ENCODE results near the gene CYTIP.

CYTIP gene

DNA sequence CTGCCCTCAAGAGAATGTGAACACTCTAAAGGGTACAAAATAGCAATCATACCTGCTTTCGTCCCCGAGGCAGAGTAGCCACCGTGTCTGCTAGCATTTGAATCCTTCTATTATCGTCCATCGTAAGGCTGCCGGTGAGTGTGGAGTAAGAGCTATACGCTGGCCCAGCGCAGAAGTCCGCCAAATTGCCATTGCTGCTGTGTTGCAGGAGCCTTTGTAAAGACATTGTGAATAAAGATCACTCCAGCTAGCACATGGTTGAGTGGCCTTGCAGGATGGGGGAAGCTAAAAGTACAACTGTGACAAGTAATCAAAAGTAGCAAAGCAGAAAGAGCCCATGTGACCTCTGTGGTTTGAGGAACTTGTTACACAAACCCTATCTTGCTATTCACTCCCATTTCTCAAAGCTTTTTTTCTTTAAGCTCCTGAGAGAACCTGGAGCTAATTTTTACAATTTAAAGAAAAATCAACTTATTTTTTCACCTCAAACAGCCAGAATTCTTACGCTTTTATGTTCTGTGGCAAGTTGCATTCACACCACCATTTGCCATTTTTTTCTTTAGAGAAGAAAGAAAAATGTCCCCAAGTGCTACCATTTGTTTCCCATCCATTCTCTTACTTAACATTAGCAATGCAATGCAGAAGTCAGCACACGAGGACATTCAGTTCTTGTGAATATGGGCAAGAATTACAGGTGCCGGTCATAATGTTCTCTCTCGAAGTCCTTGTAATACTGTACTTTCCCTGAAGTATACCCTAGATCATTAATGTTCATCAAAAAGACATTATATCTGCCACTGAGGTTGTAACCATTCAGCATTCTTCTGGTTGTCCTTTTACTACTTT, at the start of gene CYTIP:
Gene CYTIP (minus strand): TSS at position 295 of the 846 bp plus-strand sequence. CDS start 69 bp downstream, at position 226.
- Histone ChIP-seq H3K4me3 (ENCODE audit: low read depth, low read length) (no peak within 1 kb of the TSS), H3K9ac (ENCODE audit: low read depth, low read length) (no peak within 1 kb of the TSS), H3K9me3 (ENCODE audit: control insufficient read depth, insufficient read depth, low read length) (no peaks in the 10 kb centered on the region), H3K36me3 (ENCODE audit: control insufficient read depth, insufficient read depth, low read length) (no peaks in the 10 kb centered on the region), H3K4me1 (ENCODE audit: control insufficient read depth, insufficient read depth, low read length) (no peaks in the 10 kb centered on the region), H3K27me3 (ENCODE audit: control insufficient read depth, insufficient read depth, low read length) (no peaks in the 10 kb centered on the region)

DNA sequence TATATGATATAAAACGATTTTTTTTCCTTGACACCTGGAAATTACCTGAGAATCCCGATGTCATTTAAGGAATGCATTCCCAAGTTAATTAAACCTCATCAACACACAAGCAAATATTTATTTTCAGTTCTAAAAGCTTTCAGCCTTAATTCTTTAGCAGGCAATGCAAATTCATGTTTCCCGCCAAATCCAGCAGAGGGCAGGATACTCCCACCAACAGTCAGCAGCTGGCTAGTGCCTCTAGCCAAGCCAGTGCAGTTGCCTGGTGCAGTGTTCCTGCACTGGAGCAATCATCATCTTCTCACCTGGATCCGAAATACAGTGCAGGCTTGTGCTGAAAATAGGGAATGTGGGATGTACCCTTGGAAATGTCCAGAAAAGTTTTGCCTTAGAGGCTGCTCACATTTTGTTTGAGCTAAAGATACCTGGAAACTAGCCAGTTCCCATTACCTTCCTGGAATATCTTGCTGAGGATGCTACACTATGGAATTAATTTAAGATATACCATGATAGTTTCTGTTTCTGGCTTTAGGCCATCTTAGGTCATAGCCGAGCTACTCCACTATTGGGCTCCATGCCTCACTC, 48.4 kb upstream of the CYTIP start:
- H3K4me1 ChIP-seq (ENCODE audit: control insufficient read depth, insufficient read depth, low read length) = no peaks in the 10 kb centered on the region
- no peaks in the 10 kb centered on the region for H3K36me3 ChIP-seq (ENCODE audit: control insufficient read depth, insufficient read depth, low read length)
- H3K27me3 ChIP-seq (ENCODE audit: control insufficient read depth, insufficient read depth, low read length) = no peaks in the 10 kb centered on the region
- no peaks in the 10 kb centered on the region for H3K9me3 ChIP-seq (ENCODE audit: control insufficient read depth, insufficient read depth, low read length)
- H3K9ac ChIP-seq (ENCODE audit: low read depth, low read length) = no peak overlapping the region
- no peak overlapping the region for H3K4me3 ChIP-seq (ENCODE audit: low read depth, low read length)

DNA sequence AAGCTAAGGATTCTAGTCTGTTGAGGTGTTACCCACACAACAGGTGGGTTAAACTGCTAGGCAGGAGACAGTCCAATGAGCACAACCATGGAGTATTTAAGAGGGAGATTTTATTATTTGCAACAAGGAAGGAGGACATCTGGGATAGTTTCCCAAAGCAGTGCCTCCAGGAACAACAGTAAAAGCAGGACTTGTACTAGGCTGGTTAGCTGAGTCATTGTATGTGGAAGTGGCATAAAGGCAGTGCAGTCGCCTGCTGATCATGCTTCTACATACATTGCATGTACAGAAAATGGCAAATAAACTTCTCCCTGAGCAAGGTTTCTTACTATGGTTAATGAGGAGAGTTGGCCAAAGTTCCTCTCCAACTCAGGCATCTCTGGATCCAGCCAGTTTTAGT, 46.1 kb upstream of the CYTIP start:
- no peak overlapping the region for H3K9ac ChIP-seq (ENCODE audit: low read depth, low read length)
- H3K4me1 ChIP-seq (ENCODE audit: control insufficient read depth, insufficient read depth, low read length) = no peaks in the 10 kb centered on the region

DNA sequence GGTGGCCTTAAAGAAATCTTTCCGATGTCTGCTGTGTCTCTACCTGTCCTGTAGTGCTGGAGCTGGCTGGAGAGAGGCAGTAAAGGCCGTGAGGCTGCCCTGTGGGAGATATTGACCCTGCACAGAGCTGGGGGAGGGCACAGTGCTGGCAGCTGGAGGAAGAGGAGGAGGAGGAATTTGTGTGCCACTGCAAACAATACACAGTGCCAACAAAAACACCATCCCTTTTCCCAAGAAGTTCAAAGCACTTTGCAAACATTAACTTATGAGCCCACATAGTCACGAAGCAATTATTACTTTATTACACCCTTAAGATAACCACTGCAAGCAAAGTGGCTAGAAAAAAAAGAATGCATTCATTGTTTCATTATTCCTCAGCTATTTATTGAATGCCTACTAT, 45.0 kb upstream of the CYTIP start:
- Histone ChIP-seq H3K9ac (ENCODE audit: low read depth, low read length) (no peak overlapping the region), H3K4me3 (ENCODE audit: low read depth, low read length) (no peak overlapping the region), H3K4me1 (ENCODE audit: control insufficient read depth, insufficient read depth, low read length) (no peaks in the 10 kb centered on the region), H3K27me3 (ENCODE audit: control insufficient read depth, insufficient read depth, low read length) (no peaks in the 10 kb centered on the region), H3K36me3 (ENCODE audit: control insufficient read depth, insufficient read depth, low read length) (no peaks in the 10 kb centered on the region), H3K9me3 (ENCODE audit: control insufficient read depth, insufficient read depth, low read length) (no peaks in the 10 kb centered on the region)

More for the DNA sequence above, 46.1 kb upstream of the CYTIP start:
- no peaks in the 10 kb centered on the region for H3K36me3 ChIP-seq (ENCODE audit: control insufficient read depth, insufficient read depth, low read length)
- H3K27me3 ChIP-seq (ENCODE audit: control insufficient read depth, insufficient read depth, low read length) = no peaks in the 10 kb centered on the region
- no peak overlapping the region for H3K4me3 ChIP-seq (ENCODE audit: low read depth, low read length)
- H3K9me3 ChIP-seq (ENCODE audit: control insufficient read depth, insufficient read depth, low read length) = no peaks in the 10 kb centered on the region

DNA sequence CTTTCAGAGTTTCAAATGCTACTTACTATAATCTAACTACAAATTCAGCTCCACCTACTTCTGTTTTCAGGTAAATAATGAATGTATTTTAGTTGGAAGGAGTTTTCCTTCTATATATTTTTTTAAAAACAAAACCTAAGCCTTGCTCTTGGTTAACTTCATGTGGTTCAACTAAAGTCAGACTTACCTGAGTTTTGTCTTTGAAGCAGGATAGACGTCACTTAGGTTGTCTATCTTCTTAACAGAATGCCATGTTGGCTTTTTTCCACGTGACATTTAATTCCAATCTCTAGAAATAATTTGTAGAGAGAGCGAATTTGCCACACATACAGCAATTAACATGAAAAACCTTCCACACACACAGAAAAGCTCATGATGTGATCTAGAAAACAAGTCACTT, 43.9 kb upstream of the CYTIP start:
- Histone ChIP-seq H3K9me3 (ENCODE audit: control insufficient read depth, insufficient read depth, low read length) (no peaks in the 10 kb centered on the region), H3K27me3 (ENCODE audit: control insufficient read depth, insufficient read depth, low read length) (no peaks in the 10 kb centered on the region), H3K4me1 (ENCODE audit: control insufficient read depth, insufficient read depth, low read length) (no peaks in the 10 kb centered on the region), H3K4me3 (ENCODE audit: low read depth, low read length) (no peak overlapping the region), H3K36me3 (ENCODE audit: control insufficient read depth, insufficient read depth, low read length) (no peaks in the 10 kb centered on the region), H3K9ac (ENCODE audit: low read depth, low read length) (no peak overlapping the region)

DNA sequence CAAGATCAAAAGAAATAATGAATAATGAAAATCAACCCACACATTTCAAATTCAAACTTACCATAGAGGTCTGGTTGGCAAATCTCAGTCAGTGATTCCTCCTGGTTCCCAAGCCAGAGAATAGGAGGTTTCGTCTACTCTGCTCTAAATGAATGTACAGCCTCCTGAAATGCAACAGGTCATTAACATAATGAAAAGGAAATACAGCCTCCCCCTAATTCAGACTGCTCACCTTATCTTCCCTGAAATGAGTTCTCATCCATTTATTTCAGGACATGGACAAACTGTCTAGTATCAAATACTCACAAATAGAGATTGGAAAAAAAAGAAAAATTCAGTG, 43.4 kb upstream of the CYTIP start:
- Histone ChIP-seq H3K9ac (ENCODE audit: low read depth, low read length) (no peak overlapping the region), H3K9me3 (ENCODE audit: control insufficient read depth, insufficient read depth, low read length) (no peaks in the 10 kb centered on the region), H3K4me1 (ENCODE audit: control insufficient read depth, insufficient read depth, low read length) (no peaks in the 10 kb centered on the region), H3K27me3 (ENCODE audit: control insufficient read depth, insufficient read depth, low read length) (no peaks in the 10 kb centered on the region), H3K36me3 (ENCODE audit: control insufficient read depth, insufficient read depth, low read length) (no peaks in the 10 kb centered on the region), H3K4me3 (ENCODE audit: low read depth, low read length) (no peak overlapping the region)

DNA sequence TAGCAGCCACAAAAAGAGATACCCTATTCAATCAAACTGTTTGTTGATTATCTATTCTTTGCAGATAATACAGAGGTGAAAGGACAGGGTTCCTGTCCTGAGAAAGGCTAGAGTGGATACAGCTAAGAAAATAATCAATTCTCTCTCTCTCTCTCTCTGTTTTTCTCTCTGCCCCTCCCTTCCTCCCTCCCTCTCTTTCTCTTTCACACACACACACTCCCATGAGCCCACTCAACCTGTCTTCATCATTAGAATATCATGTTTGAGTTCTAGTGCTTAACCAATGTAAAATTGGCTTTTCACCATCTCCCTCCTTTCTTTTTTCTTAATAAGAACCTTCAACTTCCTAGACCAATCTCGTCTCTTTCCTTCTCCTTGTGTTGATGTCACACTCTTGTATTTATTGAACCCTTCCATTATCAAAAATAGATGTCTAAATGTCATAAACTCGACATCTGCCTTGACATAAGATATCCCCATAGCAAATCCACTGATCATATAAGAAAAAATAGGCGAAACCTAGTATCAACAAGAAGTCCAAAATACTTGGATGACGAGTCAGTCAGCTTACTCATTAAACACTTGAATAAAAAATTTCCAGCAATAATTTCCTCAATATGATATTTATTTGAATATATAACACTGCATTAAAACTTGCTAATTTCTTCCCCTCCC, 42.8 kb upstream of the CYTIP start:
- Histone ChIP-seq H3K4me3 (ENCODE audit: low read depth, low read length) (no peak overlapping the region), H3K36me3 (ENCODE audit: control insufficient read depth, insufficient read depth, low read length) (no peaks in the 10 kb centered on the region), H3K4me1 (ENCODE audit: control insufficient read depth, insufficient read depth, low read length) (no peaks in the 10 kb centered on the region), H3K27me3 (ENCODE audit: control insufficient read depth, insufficient read depth, low read length) (no peaks in the 10 kb centered on the region), H3K9me3 (ENCODE audit: control insufficient read depth, insufficient read depth, low read length) (no peaks in the 10 kb centered on the region), H3K9ac (ENCODE audit: low read depth, low read length) (no peak overlapping the region)

DNA sequence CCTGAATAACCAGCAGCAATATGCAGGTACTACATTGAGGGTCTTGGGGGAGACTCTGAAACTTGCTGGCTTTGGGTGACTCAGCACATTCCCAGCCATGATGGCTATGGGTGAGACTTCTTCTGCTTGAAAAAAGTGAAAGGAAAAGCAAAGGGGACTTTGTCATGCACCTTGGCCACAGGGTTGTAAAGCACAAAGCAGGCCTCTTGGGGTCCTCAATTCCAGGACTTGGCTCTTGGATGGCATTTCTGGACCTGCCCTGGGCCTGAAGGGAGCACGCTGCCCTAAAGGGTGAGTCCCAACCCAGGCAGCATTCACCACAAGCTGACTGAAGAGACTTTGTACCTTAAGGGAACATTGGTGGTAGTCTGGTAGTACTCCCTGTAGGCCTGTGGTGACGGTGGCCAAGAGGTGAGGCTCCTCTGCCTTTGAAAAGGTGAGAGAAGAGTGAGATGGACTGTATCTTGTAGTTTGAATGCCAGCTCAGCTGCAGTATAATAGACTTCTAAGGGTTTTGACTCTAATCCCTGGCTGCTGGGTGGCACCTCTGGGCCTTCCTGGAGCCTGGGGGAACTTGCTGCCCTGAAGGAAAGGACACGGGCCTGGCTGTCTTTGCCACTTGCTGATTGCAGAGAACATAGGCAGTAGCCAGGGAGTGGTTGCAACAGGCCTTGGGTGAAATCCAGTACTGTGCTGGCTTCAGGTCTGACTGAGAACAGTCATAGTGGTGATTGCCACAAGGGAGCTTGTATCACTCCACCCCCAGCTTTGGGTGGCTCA, 36.5 kb upstream of the CYTIP start:
- Histone ChIP-seq H3K4me1 (ENCODE audit: control insufficient read depth, insufficient read depth, low read length) (no peaks in the 10 kb centered on the region), H3K36me3 (ENCODE audit: control insufficient read depth, insufficient read depth, low read length) (no peaks in the 10 kb centered on the region), H3K9ac (ENCODE audit: low read depth, low read length) (no peak overlapping the region), H3K27me3 (ENCODE audit: control insufficient read depth, insufficient read depth, low read length) (no peaks in the 10 kb centered on the region), H3K9me3 (ENCODE audit: control insufficient read depth, insufficient read depth, low read length) (no peaks in the 10 kb centered on the region), H3K4me3 (ENCODE audit: low read depth, low read length) (no peak overlapping the region)

DNA sequence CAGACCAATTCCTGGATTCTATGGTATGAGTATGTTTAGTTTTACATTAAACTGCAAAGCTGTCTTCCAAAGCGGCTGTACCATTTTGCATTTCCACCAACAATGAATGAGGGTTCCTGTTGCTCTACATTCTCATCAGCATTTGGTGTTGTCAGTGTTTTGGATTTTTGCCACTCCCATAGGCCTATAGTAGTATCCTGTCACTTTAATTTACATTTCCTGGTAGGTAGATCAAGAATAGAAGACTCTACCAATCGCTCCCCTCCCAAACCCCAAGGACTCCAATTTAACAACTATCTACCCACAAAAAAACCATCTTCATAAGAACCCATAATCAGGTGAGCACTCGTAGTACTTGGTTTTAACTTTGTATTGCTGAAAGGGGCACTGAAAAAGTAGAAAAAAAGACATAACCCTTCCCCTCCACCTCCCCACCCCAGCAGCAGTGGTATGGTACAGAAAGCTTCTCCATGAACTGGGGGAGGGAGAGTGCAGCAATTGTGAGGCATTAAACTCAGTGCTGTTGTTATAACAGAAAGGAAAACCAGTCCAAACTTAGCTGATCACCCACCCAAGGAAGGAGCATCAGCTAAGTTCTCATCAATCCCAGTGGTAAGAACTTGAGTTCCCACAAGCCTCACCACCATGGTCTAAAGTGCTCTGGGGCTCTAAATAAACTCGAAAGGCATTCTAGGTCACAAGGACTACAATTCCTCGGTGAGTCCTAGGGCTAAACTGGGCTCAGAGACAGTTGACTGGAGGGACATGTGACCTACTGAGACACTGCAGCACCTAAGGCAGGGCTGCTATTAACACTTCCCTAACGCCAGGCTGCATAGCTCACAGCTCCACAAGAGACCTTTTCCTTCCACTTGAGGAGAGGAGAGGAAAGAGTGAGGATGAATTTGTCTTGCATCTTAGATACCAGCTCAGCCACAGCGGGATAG, 35.5 kb upstream of the CYTIP start:
- no peaks in the 10 kb centered on the region for H3K4me1 ChIP-seq (ENCODE audit: control insufficient read depth, insufficient read depth, low read length)
- no peaks in the 10 kb centered on the region for H3K9me3 ChIP-seq (ENCODE audit: control insufficient read depth, insufficient read depth, low read length)
- H3K4me3 ChIP-seq (ENCODE audit: low read depth, low read length) = no peak overlapping the region
- H3K27me3 ChIP-seq (ENCODE audit: control insufficient read depth, insufficient read depth, low read length) = no peaks in the 10 kb centered on the region
- H3K36me3 ChIP-seq (ENCODE audit: control insufficient read depth, insufficient read depth, low read length) = no peaks in the 10 kb centered on the region
- no peak overlapping the region for H3K9ac ChIP-seq (ENCODE audit: low read depth, low read length)

DNA sequence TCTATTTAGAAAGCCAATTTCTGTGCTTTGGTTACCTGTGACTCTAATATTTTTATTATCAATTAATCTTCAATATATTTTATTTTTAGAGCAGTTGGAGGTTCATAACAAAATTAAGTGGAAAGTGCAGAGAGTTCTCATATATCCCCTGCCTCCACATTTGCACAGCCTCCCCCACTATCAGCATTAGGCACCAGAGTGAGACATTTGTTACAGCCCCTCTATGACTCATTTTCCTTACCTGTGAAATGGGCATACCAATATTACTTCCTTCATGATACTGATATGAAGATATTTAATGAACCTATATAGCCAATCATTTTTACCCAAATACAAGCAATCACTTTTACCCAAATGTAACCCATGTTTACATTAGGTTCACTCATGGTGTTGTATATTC, 34.0 kb upstream of the CYTIP start:
- Histone ChIP-seq H3K9ac (ENCODE audit: low read depth, low read length) (no peak overlapping the region), H3K4me3 (ENCODE audit: low read depth, low read length) (no peak overlapping the region), H3K27me3 (ENCODE audit: control insufficient read depth, insufficient read depth, low read length) (no peaks in the 10 kb centered on the region), H3K4me1 (ENCODE audit: control insufficient read depth, insufficient read depth, low read length) (no peaks in the 10 kb centered on the region), H3K36me3 (ENCODE audit: control insufficient read depth, insufficient read depth, low read length) (no peaks in the 10 kb centered on the region), H3K9me3 (ENCODE audit: control insufficient read depth, insufficient read depth, low read length) (no peaks in the 10 kb centered on the region)
